ENCODE results near the gene TRMT44. TPM values are rescaled to one million over a fixed set of nuclear protein-coding genes. Genes with fewer than 3 reads are reported as not detected.

TRMT44 gene
- total RNA-seq, 1 donor from 2014 or later, result 24.2 TPM

- Histone ChIP-seq H3K27me3 (no peaks in the 10 kb centered on the region), H3K27ac (no peak overlapping the region), H3K4me3 (no peak overlapping the region), H3K36me3 (no peaks in the 10 kb centered on the region), H3K9me3 (no peaks in the 10 kb centered on the region), H3K4me1 (no peaks in the 10 kb centered on the region)
- ATAC-seq (no peak), DNase-seq (no peak)
- intact Hi-C loops (cut with DNase I), result no loop called here
- TF ChIP-seq, protein P1, sequence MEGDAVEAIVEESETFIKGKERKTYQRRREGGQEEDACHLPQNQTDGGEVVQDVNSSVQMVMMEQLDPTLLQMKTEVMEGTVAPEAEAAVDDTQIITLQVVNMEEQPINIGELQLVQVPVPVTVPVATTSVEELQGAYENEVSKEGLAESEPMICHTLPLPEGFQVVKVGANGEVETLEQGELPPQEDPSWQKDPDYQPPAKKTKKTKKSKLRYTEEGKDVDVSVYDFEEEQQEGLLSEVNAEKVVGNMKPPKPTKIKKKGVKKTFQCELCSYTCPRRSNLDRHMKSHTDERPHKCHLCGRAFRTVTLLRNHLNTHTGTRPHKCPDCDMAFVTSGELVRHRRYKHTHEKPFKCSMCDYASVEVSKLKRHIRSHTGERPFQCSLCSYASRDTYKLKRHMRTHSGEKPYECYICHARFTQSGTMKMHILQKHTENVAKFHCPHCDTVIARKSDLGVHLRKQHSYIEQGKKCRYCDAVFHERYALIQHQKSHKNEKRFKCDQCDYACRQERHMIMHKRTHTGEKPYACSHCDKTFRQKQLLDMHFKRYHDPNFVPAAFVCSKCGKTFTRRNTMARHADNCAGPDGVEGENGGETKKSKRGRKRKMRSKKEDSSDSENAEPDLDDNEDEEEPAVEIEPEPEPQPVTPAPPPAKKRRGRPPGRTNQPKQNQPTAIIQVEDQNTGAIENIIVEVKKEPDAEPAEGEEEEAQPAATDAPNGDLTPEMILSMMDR (IDR thresholded peaks at IDR 0.05), result no peak
These were observed 52.9 kb downstream of the TRMT44 start for GRCh38 chr4:8493484-8493883.

- H3K4me3 ChIP-seq, result no peak overlapping the region
- no peaks in the 10 kb centered on the region for H3K36me3 ChIP-seq
- intact Hi-C loops (cut with DNase I), result no loop called here
- DNase-seq (no peak), ATAC-seq (no peak)
- no peaks in the 10 kb centered on the region for H3K27me3 ChIP-seq
- no peaks in the 10 kb centered on the region for H3K4me1 ChIP-seq
- TF ChIP-seq, protein P1 (IDR thresholded peaks at IDR 0.05), result no peak
- H3K9me3 ChIP-seq, result no peaks in the 10 kb centered on the region
- H3K27ac ChIP-seq, result no peak overlapping the region
These were observed 53.6 kb downstream of the TRMT44 start for GRCh38 chr4:8494218-8494617.

- Histone ChIP-seq H3K27me3 (no peaks in the 10 kb centered on the region), H3K36me3 (no peaks in the 10 kb centered on the region), H3K9me3 (no peaks in the 10 kb centered on the region), H3K4me1 (no peaks in the 10 kb centered on the region), H3K4me3 (no peak overlapping the region), H3K27ac (no peak overlapping the region)
- no peak for ATAC-seq
- DNase-seq, result no peak
- intact Hi-C loops (cut with DNase I), result no loop called here
- TF ChIP-seq, protein P1 (IDR thresholded peaks at IDR 0.05), result no peak
These were observed 54.5 kb downstream of the TRMT44 start for GRCh38 chr4:8494983-8495548.

GRCh38 chr4:8495803-8496202, 55.2 kb downstream of the TRMT44 start:
- no peaks in the 10 kb centered on the region for H3K4me1 ChIP-seq
- H3K36me3 ChIP-seq, result no peaks in the 10 kb centered on the region
- TF ChIP-seq, protein P1 (IDR thresholded peaks at IDR 0.05), result no peak
- H3K27ac ChIP-seq, result no peak overlapping the region
- no peak for ATAC-seq
- no peak for DNase-seq
- H3K4me3 ChIP-seq, result no peak overlapping the region
- intact Hi-C loops (cut with DNase I), result no loop called here
- no peaks in the 10 kb centered on the region for H3K9me3 ChIP-seq
- H3K27me3 ChIP-seq, result no peaks in the 10 kb centered on the region

DNA sequence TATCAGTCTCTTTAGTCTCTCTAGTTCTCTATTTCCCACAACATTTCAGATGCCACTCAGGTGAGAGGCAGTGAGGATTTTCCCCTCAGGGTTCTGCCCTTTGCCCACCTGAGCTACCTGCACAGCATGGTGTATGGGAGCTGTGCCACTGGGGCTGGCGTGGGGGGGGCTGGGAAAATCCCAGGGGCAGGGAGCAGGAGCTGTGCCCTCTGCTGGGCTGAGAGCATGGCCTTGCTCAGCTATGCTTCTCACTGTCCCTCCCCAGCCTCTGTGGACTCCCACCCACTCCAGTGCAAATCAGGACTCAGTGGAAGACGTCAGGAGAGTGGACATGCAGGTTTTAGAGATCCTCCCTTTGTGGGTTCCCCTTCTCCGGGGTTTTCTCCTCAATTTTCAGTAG, 57.2 kb downstream of the TRMT44 start:
- DNase-seq, result no peak
- H3K27me3 ChIP-seq, result no peaks in the 10 kb centered on the region
- no peak for ATAC-seq
- no peak overlapping the region for H3K27ac ChIP-seq
- intact Hi-C loops (cut with DNase I), result no loop called here
- no peaks in the 10 kb centered on the region for H3K36me3 ChIP-seq
- TF ChIP-seq, protein P1 (IDR thresholded peaks at IDR 0.05), result no peak
- H3K4me3 ChIP-seq, result no peak overlapping the region
- no peaks in the 10 kb centered on the region for H3K9me3 ChIP-seq
- no peaks in the 10 kb centered on the region for H3K4me1 ChIP-seq

- ATAC-seq, result no peak
- H3K4me3 ChIP-seq, result no peak overlapping the region
- H3K9me3 ChIP-seq, result no peaks in the 10 kb centered on the region
- H3K4me1 ChIP-seq, result peaks cover 9% of the 10 kb centered on the region
- DNase-seq, result no peak
- TF ChIP-seq, protein P1 (IDR thresholded peaks at IDR 0.05), result no peak
- H3K36me3 ChIP-seq, result no peaks in the 10 kb centered on the region
- H3K27ac ChIP-seq, result no peak overlapping the region
- no peaks in the 10 kb centered on the region for H3K27me3 ChIP-seq
- intact Hi-C loops (cut with DNase I), result no loop called here
These were observed 60.4 kb downstream of the TRMT44 start for GRCh38 chr4:8500966-8501365.

Measured in upper lobe of right lung (tissue), 1 donor.